Endothelial cell of umbilical vein (primary cell): ENCODE results near the gene APBA3. TPM values are rescaled to one million over a fixed set of nuclear protein-coding genes. Genes with fewer than 3 reads are reported as not detected.

Source experiments
- BruUV-seq: library from RNA; stranded (reverse); fragments of 400-500 nt; replicated peaks from 2 replicates; lab custom pipeline; 2021; lab: Mats Ljungman, UMichigan
- CTCF ChIA-PET: fragments of 300-600, 350-600 bp; sonication (Branson Sonifier 250); formaldehyde crosslinking; loops from one replicate; lab custom pipeline; 2021; ENCODE audit warnings: antibody characterized with exemption, inconsistent platforms; lab: Charles Lee
- POLR2A ChIA-PET: fragments of 300-600, 350-600 bp; sonication (Branson Sonifier 250); formaldehyde crosslinking; loops from one replicate; lab custom pipeline; 2021; ENCODE audit warnings: antibody characterized with exemption, inconsistent platforms; lab: Charles Lee
- DNase-seq: peaks from one replicate; pipeline ENCODE4 v3.0.0-alpha.2; 2011; ENCODE audit warnings: low read depth, low spot score
- FAIRE-seq: peaks from 2 replicates; lab custom pipeline; 2011; peaks lifted over from hg19 to GRCh38; lab: Jason Lieb, UNC
- H2AFZ ChIP-seq: 2 replicates; pipeline ENCODE4 v1.6.0; 2012; ENCODE audit warnings: low read depth, low read length, control low read depth, inconsistent platforms
- H3K27ac ChIP-seq: 2 replicates; pipeline ENCODE4 v1.5.1; 2011; ENCODE audit warnings: low read depth, mild to moderate bottlenecking, control low read depth, low read length, moderate library complexity; ENCODE audit not compliant: insufficient read depth
- H3K27me3 ChIP-seq, 2 experiments: 2 replicates each; pipeline versions ENCODE4 v1.6.0 to v1.6.1; 2011; ENCODE audit warnings: low read length in 2 of 2, mixed read lengths in 1 of 2; ENCODE audit not compliant: control insufficient read depth in 2 of 2, insufficient read depth in 2 of 2
- H3K36me3 ChIP-seq, 2 experiments: 2 replicates in 1 of 2; 3 replicates in 1 of 2; pipeline ENCODE4 v1.5.1; 2011; ENCODE audit warnings: low read length in 2 of 2, mild to moderate bottlenecking in 1 of 2, moderate library complexity in 1 of 2; ENCODE audit not compliant: control insufficient read depth in 2 of 2, insufficient read depth in 2 of 2; ENCODE audit errors: extremely low read depth in 1 of 2
- H3K4me1 ChIP-seq: 3 replicates; pipeline ENCODE4 v1.5.1; 2011; ENCODE audit warnings: mild to moderate bottlenecking, low read length; ENCODE audit not compliant: control insufficient read depth, insufficient read depth; ENCODE audit errors: extremely low read depth
- H3K4me2 ChIP-seq: 2 replicates; pipeline ENCODE4 v1.6.1; 2011; ENCODE audit warnings: low read length, control low read depth, mixed read lengths; ENCODE audit not compliant: insufficient read depth
- H3K4me3 ChIP-seq, 3 experiments: fragments of 200-600 bp in 1 of 3; sonication (generic), shearing (Covaris generic) in 1 of 3; replicated peaks in 1 of 3; 2 replicates each; pipeline ENCODE4 v1.5.1; 2011 to 2016; ENCODE audit warnings: control low read depth in 3 of 3, low read length in 3 of 3, mild to moderate bottlenecking in 2 of 3, inconsistent platforms in 1 of 3, low read depth in 1 of 3, moderate library complexity in 1 of 3; ENCODE audit not compliant: insufficient read depth in 1 of 3
- H3K79me2 ChIP-seq: 2 replicates; pipeline ENCODE4 v1.6.0; 2012; ENCODE audit warnings: low read length, inconsistent platforms; ENCODE audit not compliant: control insufficient read depth, insufficient read depth
- H3K9ac ChIP-seq: replicated peaks from 2 replicates; pipeline ENCODE3; 2011; ENCODE audit warnings: low read length, control low read depth; ENCODE audit not compliant: insufficient read depth; ENCODE audit errors: extremely low read depth
- H3K9me1 ChIP-seq: replicated peaks from 3 replicates; pipeline ENCODE4 v1.6.0; 2011; ENCODE audit warnings: mild to moderate bottlenecking, low read length; ENCODE audit not compliant: control insufficient read depth, insufficient read depth; ENCODE audit errors: extremely low read depth
- H3K9me3 ChIP-seq: replicated peaks from 2 replicates; pipeline ENCODE4 v1.5.1; 2012; ENCODE audit warnings: low read length, inconsistent platforms; ENCODE audit not compliant: control insufficient read depth, insufficient read depth
- H4K20me1 ChIP-seq: replicated peaks from 2 replicates; pipeline ENCODE3; 2011; ENCODE audit warnings: mild to moderate bottlenecking, low read length; ENCODE audit not compliant: control insufficient read depth, insufficient read depth; ENCODE audit errors: extremely low read depth
- CTCF ChIP-seq, 2 donors: IDR thresholded peaks; 1 replicate in 1 of 2; 2 replicates in 1 of 2; pipeline ENCODE4 v1.5.1; 2011; ENCODE audit warnings: low read length in 2 of 2, mild to moderate bottlenecking in 2 of 2, moderate library complexity in 2 of 2, control low read depth in 1 of 2, inconsistent platforms in 1 of 2, low read depth in 1 of 2; ENCODE audit not compliant: insufficient read depth in 1 of 2; ENCODE audit errors: extremely low read depth in 1 of 2
- EZH2 ChIP-seq: IDR thresholded peaks from 2 replicates; pipeline ENCODE4 v1.6.1; 2012; ENCODE audit warnings: borderline replicate concordance, low read depth, mild to moderate bottlenecking, moderate library complexity, low read length, inconsistent platforms; ENCODE audit not compliant: severe bottlenecking
- FOS ChIP-seq: IDR thresholded peaks from 2 replicates; pipeline ENCODE4 v1.6.1; 2011; ENCODE audit warnings: mild to moderate bottlenecking, low read length, moderate library complexity, borderline replicate concordance; ENCODE audit not compliant: insufficient read depth
- GATA2 ChIP-seq: IDR thresholded peaks from 2 replicates; pipeline ENCODE4 v1.7.0; 2011; ENCODE audit warnings: low read depth, mild to moderate bottlenecking, moderate library complexity, mixed read lengths, low read length; ENCODE audit not compliant: insufficient read length, insufficient read depth
- JUN ChIP-seq: IDR thresholded peaks from 2 replicates; pipeline ENCODE4 v1.6.1; 2011; ENCODE audit warnings: borderline replicate concordance, low read depth; ENCODE audit not compliant: insufficient read length, insufficient read depth
- MYC ChIP-seq: IDR thresholded peaks from one replicate; pipeline ENCODE4 v1.6.1; 2011; ENCODE audit warnings: mild to moderate bottlenecking, low read depth, low read length
- POLR2A ChIP-seq: IDR thresholded peaks from 2 replicates; pipeline ENCODE4 v1.6.1; 2012; ENCODE audit warnings: low read depth, mild to moderate bottlenecking, control low read depth, low read length
- POLR2AphosphoS5 ChIP-seq: IDR thresholded peaks from 2 replicates; pipeline ENCODE4 v1.6.1; 2012; ENCODE audit warnings: low read depth, mild to moderate bottlenecking, control low read depth, low read length, moderate library complexity; ENCODE audit not compliant: insufficient read depth
- dilution Hi-C: fragments of 300-500 bp; cut with MboI; formaldehyde crosslinking; loops from one replicate; pipeline ENCODE4 v1.15.0; 2019; ENCODE audit warnings: low sequenced_read_pairs; ENCODE audit not compliant: extremely low pct_ligation_motif_present
- intact Hi-C: fragments of 100-400 bp; cut with micrococcal nuclease; formaldehyde crosslinking; loops from one replicate; pipeline ENCODE4 v1.10.0; 2022
- polyA plus RNA-seq, 4 experiments: library from polyadenylated mRNA; depleted of rRNA in 3 of 4; stranded (reverse) in 3 of 4; unstranded in 1 of 4; fragments of >200 nt; gene quantifications; 2 replicates each; pipeline versions ENCODE4 v1.2.1 to v1.2.3, GENCODE V29; 2011 to 2012; ENCODE audit warnings: missing spikeins in 1 of 4
- total RNA-seq: library from RNA; stranded (reverse); gene quantifications from 2 replicates; pipeline ENCODE4 v1.2.3, GENCODE V29; 2021
- TF ChIP-seq, protein P1 (sequence below): IDR thresholded peaks from 2 replicates; pipeline ENCODE4 v1.6.1; 2011; ENCODE audit not compliant: insufficient read depth, insufficient read length

APBA3 gene
- total and polyA plus RNA-seq, 2 donors (not counting 3 experiments of a cell fraction or from before 2014, with no cell fraction given): 23.4 to 25.1 TPM

DNA sequence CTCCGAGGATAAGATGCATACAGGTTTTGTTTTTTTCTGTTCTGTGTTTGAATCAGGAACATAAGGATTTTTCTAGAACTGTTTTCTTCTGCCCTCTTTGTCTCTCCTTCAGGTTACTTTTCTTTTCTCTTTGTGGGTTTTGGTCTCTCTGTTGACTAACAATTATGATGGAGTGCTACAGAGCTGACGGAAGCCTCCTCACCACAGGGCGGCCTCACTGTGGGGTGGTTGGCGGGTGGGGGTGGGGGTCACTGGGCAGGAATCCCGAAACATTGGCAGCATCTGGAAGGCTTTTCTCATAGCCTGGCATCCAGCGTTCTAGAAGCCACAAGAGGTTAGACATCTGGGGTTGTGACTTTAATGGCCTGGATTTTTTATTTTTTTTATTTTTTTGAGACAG, 36.6 kb upstream of the APBA3 start:
- H3K9me3 ChIP-seq: no peaks in the 10 kb centered on the region
- CTCF ChIA-PET: interaction anchor here (2.2 kb wide), 1 partner anchor 24 kb away, joined by 6 read pairs; no protein-coding TSS in a partner anchor
- FAIRE-seq: no peak

More for the DNA sequence above, 36.6 kb upstream of the APBA3 start:
- Histone ChIP-seq H2AFZ (no peak overlapping the region), H3K36me3 (no peaks in the 10 kb centered on the region), H3K79me2 (no peaks in the 10 kb centered on the region), H3K27me3 (peaks cover 19 to 20% of the 10 kb centered on the region in 2 experiments), H3K4me2 (no peak overlapping the region), H3K9ac (no peak overlapping the region), H3K4me1 (no peaks in the 10 kb centered on the region), H4K20me1 (no peaks in the 10 kb centered on the region), H3K9me1 (no peaks in the 10 kb centered on the region), H3K27ac (no peak overlapping the region), H3K4me3 (no peak overlapping the region)
- no peak for TF ChIP-seq MYC
- no peak for TF ChIP-seq FOS
- TF ChIP-seq, protein P1, sequence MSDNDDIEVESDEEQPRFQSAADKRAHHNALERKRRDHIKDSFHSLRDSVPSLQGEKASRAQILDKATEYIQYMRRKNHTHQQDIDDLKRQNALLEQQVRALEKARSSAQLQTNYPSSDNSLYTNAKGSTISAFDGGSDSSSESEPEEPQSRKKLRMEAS: no peak
- TF ChIP-seq JUN: no peak
- no peak for TF ChIP-seq CTCF (IDR thresholded peaks at IDR 0.05; ENCODE audit: extremely low read depth in 1 of 2, insufficient read depth in 1 of 2, low read depth in 1 of 2, low read length in 2 of 2)
- TF ChIP-seq POLR2A: no peak
- no peak for TF ChIP-seq GATA2
- TF ChIP-seq EZH2: no peak
- no peak for TF ChIP-seq POLR2AphosphoS5
- dilution Hi-C loops: no loop called here
- intact Hi-C loops: no loop called here
- POLR2A ChIA-PET: no interaction called here
- DNase-seq: no peak
- no TSS peak for BruUV-seq
